ENCODE measurements around the gene SLC25A22. TPM values are rescaled to one million over a fixed set of nuclear protein-coding genes. Genes with fewer than 3 reads are reported as not detected.

SLC25A22 gene
- total and polyA plus RNA-seq, 8 donors, result 5.5 to 11.9 (median 9.8) TPM; not detected in 1

- TF ChIP-seq POLR2AphosphoS5 (IDR thresholded peaks at IDR 0.05) (peak in 2 of 3 donors; percentile 34 to 81), POLR2A (IDR thresholded peaks at IDR 0.05) (no peak)
- intact Hi-C loops (cut with DNase I; ENCODE audit: low total_unique reads), result no loop called here
- no peaks in the 10 kb centered on the region for H3K27me3 ChIP-seq
- H3K4me1 ChIP-seq, result peaks cover 30 to 73% (median 56%) of the 10 kb centered on the region in 4 donors
- H3K9me3 ChIP-seq, result no peaks in the 10 kb centered on the region
- WGBS, 5 donors, result 1 to 2% (median 1%) methylated on average over 38 to 109 of the region's 110 CpGs
- peak; percentile 95 to 98 for DNase-seq
- H3K36me3 ChIP-seq, result peaks cover 10 to 37% (median 19%) of the 10 kb centered on the region in 4 donors
- peak within 1 kb of the TSS; percentile 81 to 93 (median 86) for H3K27ac ChIP-seq
- peak within 1 kb of the TSS; percentile 96 to 97 (median 97) for H3K4me3 ChIP-seq
These were observed 20.5 kb downstream of the SLC25A22 start, which contains the start of gene GATD1 for GRCh38 chr11:777288-778255. Gene GATD1, minus strand, starts transcription at chr11:777487. Its CDS starts 25 bp downstream, at chr11:777462.

- Histone ChIP-seq H3K36me3 (peaks cover 12 to 46% (median 28%) of the 10 kb centered on the region in 4 donors), H3K27me3 (no peaks in the 10 kb centered on the region), H3K27ac (peak overlapping the region; percentile 81 to 93 (median 86)), H3K4me3 (peak overlapping the region; percentile 96 to 97 (median 97)), H3K4me1 (peaks cover 30 to 73% (median 54%) of the 10 kb centered on the region in 4 donors), H3K9me3 (no peaks in the 10 kb centered on the region)
- intact Hi-C loops (cut with DNase I; ENCODE audit: low total_unique reads), result no loop called here
- peak in 1 of 2 donors; percentile 68 for DNase-seq
- TF ChIP-seq POLR2AphosphoS5 (IDR thresholded peaks at IDR 0.05), result no peak
- TF ChIP-seq CTCF (IDR thresholded peaks at IDR 0.05), result no peak
- WGBS, 5 donors, result 0 to 7% (median 1%) methylated on average over 10 to 65 of the region's 65 CpGs
These were observed 21.4 kb downstream of the SLC25A22 start for GRCh38 chr11:776561-777287.

GRCh38 chr11:776263-776560, 21.9 kb downstream of the SLC25A22 start:
- intact Hi-C loops (cut with DNase I; ENCODE audit: low total_unique reads), result no loop called here
- TF ChIP-seq POLR2AphosphoS5 (IDR thresholded peaks at IDR 0.05), result no peak
- DNase-seq, result no peak
- H3K27ac ChIP-seq, result peak overlapping the region in 3 of 5 donors; percentile 86 to 93 (median 89)
- 21 to 41% (median 29%) methylated on average over 11 of the region's 11 CpGs for WGBS, 5 donors
- peak overlapping the region; percentile 96 to 97 (median 97) for H3K4me3 ChIP-seq
- H3K27me3 ChIP-seq, result no peaks in the 10 kb centered on the region
- H3K36me3 ChIP-seq, result peaks cover 17 to 51% (median 33%) of the 10 kb centered on the region in 4 donors
- H3K4me1 ChIP-seq, result peaks cover 30 to 69% (median 54%) of the 10 kb centered on the region in 4 donors
- no peaks in the 10 kb centered on the region for H3K9me3 ChIP-seq

GRCh38 chr11:774873-775592, 23.0 kb downstream of the SLC25A22 start:
- intact Hi-C loops (cut with DNase I; ENCODE audit: low total_unique reads), result no loop called here

More at GRCh38 chr11:774873-775592, 23.0 kb downstream of the SLC25A22 start:
- 67 to 74% (median 71%) methylated on average over 15 to 20 of the region's 20 CpGs for WGBS, 5 donors
- Histone ChIP-seq H3K9me3 (no peaks in the 10 kb centered on the region), H3K4me3 (peak overlapping the region in 2 of 4 donors; percentile 96 to 97), H3K27me3 (no peaks in the 10 kb centered on the region), H3K36me3 (peaks cover 29 to 55% (median 45%) of the 10 kb centered on the region in 4 donors), H3K27ac (peak overlapping the region in 1 of 5 donors; percentile 38), H3K4me1 (peaks cover 30 to 69% (median 51%) of the 10 kb centered on the region in 4 donors)
- no peak for TF ChIP-seq POLR2AphosphoS5 (IDR thresholded peaks at IDR 0.05)
- no peak for TF ChIP-seq EP300 (IDR thresholded peaks at IDR 0.05)
- no peak for TF ChIP-seq CTCF (IDR thresholded peaks at IDR 0.05)
- TF ChIP-seq POLR2A (IDR thresholded peaks at IDR 0.05), result no peak
- DNase-seq, result no peak
